Measurements from ENCODE around the gene GALNT4. TPM values are rescaled to one million over a fixed set of nuclear protein-coding genes. Genes with fewer than 3 reads are reported as not detected.
A peak's percentile ranks its signal among the peaks of the same experiment; 100 is the strongest.

GALNT4 gene
- total RNA-seq, 1 donor from 2014 or later, result 6.9 TPM

DNA sequence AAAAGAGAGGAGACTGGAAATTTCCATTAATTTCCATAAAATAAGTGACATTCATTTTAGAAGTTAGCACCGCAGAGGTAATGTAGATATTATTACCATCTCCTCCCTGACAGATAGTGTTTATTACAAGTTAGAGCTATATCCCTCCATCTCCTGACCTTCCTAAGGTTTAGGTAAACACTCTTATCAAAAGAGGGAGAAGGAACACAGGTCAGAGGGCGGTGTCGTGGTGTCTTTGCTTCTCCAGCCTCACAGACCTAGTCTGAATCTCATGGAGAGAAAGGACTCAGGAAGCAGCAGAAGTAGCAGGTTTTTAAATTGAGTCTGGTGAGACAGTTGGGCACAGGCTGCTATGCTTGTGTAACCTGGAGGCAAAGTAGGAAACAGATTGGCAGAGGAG is 12.8 kb upstream of the GALNT4 start:
- no peak overlapping the region for H2AFZ ChIP-seq (ENCODE audit: low read depth, low read length)
- no peaks in the 10 kb centered on the region for H3K4me1 ChIP-seq (ENCODE audit: insufficient read depth, low read length)
- DNase-seq (ENCODE audit: low read depth), result no peak
- H3K36me3 ChIP-seq (ENCODE audit: insufficient read depth, low read length), result no peaks in the 10 kb centered on the region
- H3K4me1 Mint-ChIP-seq (ENCODE audit: low read depth, unreplicated experiment), result peaks cover 4% of the 10 kb centered on the region
- H4K20me1 ChIP-seq (ENCODE audit: insufficient read depth, low read length), result no peaks in the 10 kb centered on the region
- H3K27me3 ChIP-seq (ENCODE audit: insufficient read depth, low read length), result no peaks in the 10 kb centered on the region
- no peak for TF ChIP-seq EZH2 (IDR thresholded peaks at IDR 0.05; ENCODE audit: insufficient read depth, low read length)
- TF ChIP-seq, protein P1, sequence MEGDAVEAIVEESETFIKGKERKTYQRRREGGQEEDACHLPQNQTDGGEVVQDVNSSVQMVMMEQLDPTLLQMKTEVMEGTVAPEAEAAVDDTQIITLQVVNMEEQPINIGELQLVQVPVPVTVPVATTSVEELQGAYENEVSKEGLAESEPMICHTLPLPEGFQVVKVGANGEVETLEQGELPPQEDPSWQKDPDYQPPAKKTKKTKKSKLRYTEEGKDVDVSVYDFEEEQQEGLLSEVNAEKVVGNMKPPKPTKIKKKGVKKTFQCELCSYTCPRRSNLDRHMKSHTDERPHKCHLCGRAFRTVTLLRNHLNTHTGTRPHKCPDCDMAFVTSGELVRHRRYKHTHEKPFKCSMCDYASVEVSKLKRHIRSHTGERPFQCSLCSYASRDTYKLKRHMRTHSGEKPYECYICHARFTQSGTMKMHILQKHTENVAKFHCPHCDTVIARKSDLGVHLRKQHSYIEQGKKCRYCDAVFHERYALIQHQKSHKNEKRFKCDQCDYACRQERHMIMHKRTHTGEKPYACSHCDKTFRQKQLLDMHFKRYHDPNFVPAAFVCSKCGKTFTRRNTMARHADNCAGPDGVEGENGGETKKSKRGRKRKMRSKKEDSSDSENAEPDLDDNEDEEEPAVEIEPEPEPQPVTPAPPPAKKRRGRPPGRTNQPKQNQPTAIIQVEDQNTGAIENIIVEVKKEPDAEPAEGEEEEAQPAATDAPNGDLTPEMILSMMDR (IDR thresholded peaks at IDR 0.05; ENCODE audit: insufficient read depth, low read depth, low read length), result no peak
- H3K27me3 Mint-ChIP-seq (ENCODE audit: low read depth, unreplicated experiment), result peaks cover 2% of the 10 kb centered on the region
- no peak overlapping the region for H3K4me3 Mint-ChIP-seq (ENCODE audit: unreplicated experiment)
- peaks cover 2% of the 10 kb centered on the region for H3K9me3 Mint-ChIP-seq (ENCODE audit: unreplicated experiment)
- H3K36me3 Mint-ChIP-seq (ENCODE audit: low read depth, unreplicated experiment), result no peaks in the 10 kb centered on the region
- no peak overlapping the region for H3K4me2 ChIP-seq (ENCODE audit: low read length)
- no peak overlapping the region for H3K9ac ChIP-seq (ENCODE audit: low read length)
- H3K79me2 ChIP-seq (ENCODE audit: insufficient read depth, low read length), result no peaks in the 10 kb centered on the region
- FAIRE-seq, result no peak
- H3K27ac Mint-ChIP-seq (ENCODE audit: unreplicated experiment), result no peak overlapping the region
- H3K9me3 ChIP-seq (ENCODE audit: insufficient read depth, low read depth, low read length), result no peaks in the 10 kb centered on the region
- no peak overlapping the region for H3K4me3 ChIP-seq (ENCODE audit: insufficient read depth, low read depth, low read length)
- H3K27ac ChIP-seq (ENCODE audit: low read depth, low read length), result no peak overlapping the region

DNA sequence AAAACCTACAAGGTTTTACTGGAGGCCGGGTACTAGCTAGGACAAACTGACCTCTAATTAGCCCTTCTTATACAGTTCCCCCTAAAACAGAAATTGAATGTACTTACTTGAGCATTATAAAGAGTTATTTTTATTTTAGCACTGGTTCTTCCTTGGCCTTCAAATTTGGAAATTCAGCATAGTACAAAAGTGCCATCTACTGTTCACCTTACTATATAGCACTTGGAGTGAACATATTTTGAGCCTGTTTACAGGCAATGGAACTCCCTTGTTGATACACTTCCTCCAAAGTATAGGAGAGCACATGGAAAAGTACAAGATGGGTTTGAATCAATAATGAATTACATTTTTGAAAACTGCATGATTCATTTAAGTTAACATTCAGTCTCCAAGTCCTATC is 5.1 kb upstream of the GALNT4 start:
- H3K27me3 Mint-ChIP-seq (ENCODE audit: low read depth, unreplicated experiment), result no peaks in the 10 kb centered on the region
- Histone ChIP-seq H3K79me2 (ENCODE audit: insufficient read depth, low read length) (no peaks in the 10 kb centered on the region), H4K20me1 (ENCODE audit: insufficient read depth, low read length) (no peaks in the 10 kb centered on the region), H3K4me2 (ENCODE audit: low read length) (no peak overlapping the region), H3K9ac (ENCODE audit: low read length) (no peak overlapping the region), H3K4me3 (ENCODE audit: insufficient read depth, low read depth, low read length) (no peak overlapping the region), H2AFZ (ENCODE audit: low read depth, low read length) (no peak overlapping the region), H3K27ac (ENCODE audit: low read depth, low read length) (no peak overlapping the region), H3K36me3 (ENCODE audit: insufficient read depth, low read length) (no peaks in the 10 kb centered on the region), H3K27me3 (ENCODE audit: insufficient read depth, low read length) (no peaks in the 10 kb centered on the region), H3K4me1 (ENCODE audit: insufficient read depth, low read length) (no peaks in the 10 kb centered on the region), H3K9me3 (ENCODE audit: insufficient read depth, low read depth, low read length) (no peaks in the 10 kb centered on the region)
- no peak overlapping the region for H3K27ac Mint-ChIP-seq (ENCODE audit: unreplicated experiment)
- H3K36me3 Mint-ChIP-seq (ENCODE audit: low read depth, unreplicated experiment), result no peaks in the 10 kb centered on the region
- FAIRE-seq (no peak), DNase-seq (ENCODE audit: low read depth) (peak; percentile 25)
- no peak overlapping the region for H3K4me3 Mint-ChIP-seq (ENCODE audit: unreplicated experiment)
- H3K9me3 Mint-ChIP-seq (ENCODE audit: unreplicated experiment), result no peaks in the 10 kb centered on the region
- no peak for TF ChIP-seq EZH2 (IDR thresholded peaks at IDR 0.05; ENCODE audit: insufficient read depth, low read length)
- TF ChIP-seq, protein P1 (IDR thresholded peaks at IDR 0.05; ENCODE audit: insufficient read depth, low read depth, low read length), result peak; percentile 72
- no peaks in the 10 kb centered on the region for H3K4me1 Mint-ChIP-seq (ENCODE audit: low read depth, unreplicated experiment)

DNA sequence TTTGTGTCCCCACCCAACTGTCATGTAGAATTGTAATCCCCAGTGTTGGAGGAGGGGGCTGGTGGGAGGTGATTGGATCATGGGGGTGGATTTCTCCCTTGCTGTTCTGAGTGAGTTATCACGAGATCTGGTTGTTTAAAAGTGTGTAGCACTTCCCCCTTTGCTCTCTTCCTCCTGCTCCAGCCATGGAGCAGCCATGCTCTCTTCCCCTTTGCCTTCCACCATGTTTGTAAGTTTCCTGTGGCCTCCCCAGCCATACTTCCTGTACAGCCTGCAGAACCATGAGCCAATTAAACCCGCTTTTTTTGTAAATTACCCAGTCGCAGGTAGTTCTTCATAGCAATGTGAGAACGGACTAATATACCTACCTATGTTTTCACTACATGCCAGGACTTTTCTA is 3.8 kb upstream of the GALNT4 start:
- Histone ChIP-seq H3K36me3 (ENCODE audit: insufficient read depth, low read length) (no peaks in the 10 kb centered on the region), H2AFZ (ENCODE audit: low read depth, low read length) (no peak overlapping the region), H3K4me3 (ENCODE audit: insufficient read depth, low read depth, low read length) (no peak overlapping the region), H3K4me2 (ENCODE audit: low read length) (no peak overlapping the region), H4K20me1 (ENCODE audit: insufficient read depth, low read length) (peaks cover 3% of the 10 kb centered on the region), H3K27me3 (ENCODE audit: insufficient read depth, low read length) (no peaks in the 10 kb centered on the region), H3K27ac (ENCODE audit: low read depth, low read length) (no peak overlapping the region), H3K9ac (ENCODE audit: low read length) (no peak overlapping the region), H3K9me3 (ENCODE audit: insufficient read depth, low read depth, low read length) (no peaks in the 10 kb centered on the region), H3K4me1 (ENCODE audit: insufficient read depth, low read length) (peaks cover 8% of the 10 kb centered on the region), H3K79me2 (ENCODE audit: insufficient read depth, low read length) (peaks cover 12% of the 10 kb centered on the region)
- FAIRE-seq, result no peak
- TF ChIP-seq EZH2 (IDR thresholded peaks at IDR 0.05; ENCODE audit: insufficient read depth, low read length), result no peak
- TF ChIP-seq, protein P1 (IDR thresholded peaks at IDR 0.05; ENCODE audit: insufficient read depth, low read depth, low read length), result no peak
- no peaks in the 10 kb centered on the region for H3K27me3 Mint-ChIP-seq (ENCODE audit: low read depth, unreplicated experiment)
- peaks cover 1% of the 10 kb centered on the region for H3K36me3 Mint-ChIP-seq (ENCODE audit: low read depth, unreplicated experiment)
- DNase-seq (ENCODE audit: low read depth), result no peak
- H3K9me3 Mint-ChIP-seq (ENCODE audit: unreplicated experiment), result no peaks in the 10 kb centered on the region
- H3K4me3 Mint-ChIP-seq (ENCODE audit: unreplicated experiment), result no peak overlapping the region
- H3K4me1 Mint-ChIP-seq (ENCODE audit: low read depth, unreplicated experiment), result peaks cover 7% of the 10 kb centered on the region
- no peak overlapping the region for H3K27ac Mint-ChIP-seq (ENCODE audit: unreplicated experiment)

Data from astrocyte (in vitro differentiated cells and primary cell).